DND-41 (cell line): ENCODE data around the gene ZNF32.

ENCODE experiments used
- ATAC-seq: fragments of 200-7000 bp; cut with Tn5 transposase; 3 replicates; pipeline ENCODE4 v1.9.1; 2021; ENCODE audit warnings: low read depth; ENCODE audit not compliant: insufficient read depth
- DNase-seq: peaks from one replicate; pipeline ENCODE4 v3.0.0-alpha.2; 2020
- H2AFZ ChIP-seq: 2 replicates; pipeline ENCODE4 v1.6.0; 2012; ENCODE audit warnings: low read depth, low read length
- H3K27ac ChIP-seq: 2 replicates; pipeline ENCODE4 v1.5.1; 2012; ENCODE audit warnings: low read length, inconsistent platforms
- H3K27me3 ChIP-seq: fragments of 200-600 bp; sonication (generic); 2 replicates; pipeline ENCODE4 v1.6.0; 2012; ENCODE audit warnings: low read length, mild to moderate bottlenecking, inconsistent platforms; ENCODE audit not compliant: insufficient read depth, poor library complexity
- H3K36me3 ChIP-seq: 2 replicates; pipeline ENCODE4 v1.5.1; 2012; ENCODE audit warnings: low read length, inconsistent platforms; ENCODE audit not compliant: insufficient read depth
- H3K4me1 ChIP-seq: 2 replicates; pipeline ENCODE4 v1.5.1; 2012; ENCODE audit warnings: mild to moderate bottlenecking, low read length; ENCODE audit not compliant: insufficient read depth
- H3K4me2 ChIP-seq: 2 replicates; pipeline ENCODE4 v1.6.0; 2012; ENCODE audit warnings: mild to moderate bottlenecking, moderate library complexity, low read length, inconsistent platforms; ENCODE audit not compliant: insufficient read depth
- H3K4me3 ChIP-seq, 2 experiments: fragments of 200-600 bp in 1 of 2; shearing (Covaris generic) in 1 of 2; 2 replicates each; pipeline ENCODE4 v1.5.1; 2012 to 2016; ENCODE audit warnings: inconsistent platforms in 2 of 2, low read length in 2 of 2, mild to moderate bottlenecking in 2 of 2, low read depth in 1 of 2, moderate library complexity in 1 of 2
- H3K79me2 ChIP-seq: 2 replicates; pipeline ENCODE4 v1.6.0; 2012; ENCODE audit warnings: low read length, inconsistent platforms; ENCODE audit not compliant: insufficient read depth
- H3K9ac ChIP-seq: 2 replicates; pipeline ENCODE4 v1.6.0; 2012; ENCODE audit warnings: low read depth, mild to moderate bottlenecking, inconsistent platforms, low read length, moderate library complexity
- H3K9me3 ChIP-seq: 2 replicates; pipeline ENCODE4 v1.5.1; 2012; ENCODE audit warnings: low read length, moderate library complexity, mild to moderate bottlenecking, inconsistent platforms; ENCODE audit not compliant: insufficient read depth, severe bottlenecking
- H4K20me1 ChIP-seq: 2 replicates; pipeline ENCODE4 v1.6.0; 2012; ENCODE audit warnings: low read length; ENCODE audit not compliant: insufficient read depth
- EZH2 ChIP-seq: IDR thresholded peaks from 3 replicates; pipeline ENCODE4 v1.6.1; 2012; ENCODE audit warnings: borderline replicate concordance, low read depth, mild to moderate bottlenecking, moderate library complexity, low read length, inconsistent platforms; ENCODE audit not compliant: severe bottlenecking
- TF ChIP-seq, protein P1 (sequence below): IDR thresholded peaks from 2 replicates; pipeline ENCODE4 v1.5.1; 2012; ENCODE audit warnings: borderline replicate concordance, low read length, moderate library complexity, mild to moderate bottlenecking; ENCODE audit not compliant: poor library complexity, severe bottlenecking; ENCODE audit errors: extremely low read depth

ZNF32 gene

DNA sequence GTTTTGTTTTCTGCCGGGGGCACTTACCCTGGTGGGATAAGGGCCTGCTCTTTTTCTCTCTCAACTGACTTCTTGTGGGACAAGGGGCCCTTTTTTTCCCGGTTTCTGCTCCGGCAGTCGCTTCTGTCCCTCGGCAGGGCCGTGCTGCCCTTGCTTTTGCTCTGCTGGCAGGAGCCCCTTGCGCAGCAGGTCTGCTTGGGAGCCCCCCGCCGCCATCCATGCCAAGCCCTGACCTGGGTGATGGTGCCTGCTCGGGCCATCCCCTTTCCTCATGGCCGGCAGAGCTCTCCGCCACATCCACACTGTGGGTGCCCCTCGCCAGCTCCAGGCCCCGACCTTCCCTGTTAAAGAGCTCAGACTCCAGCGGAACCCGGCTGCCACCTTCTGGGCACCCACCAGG is 47.0 kb upstream of the ZNF32 start:
- H3K27ac ChIP-seq = no peak overlapping the region
- no peaks in the 10 kb centered on the region for H3K36me3 ChIP-seq
- no peak overlapping the region for H3K4me3 ChIP-seq
- H2AFZ ChIP-seq = no peak overlapping the region
- H3K27me3 ChIP-seq = no peaks in the 10 kb centered on the region
- no peaks in the 10 kb centered on the region for H3K9me3 ChIP-seq
- no peak overlapping the region for H3K4me2 ChIP-seq
- H3K9ac ChIP-seq = no peak overlapping the region
- TF ChIP-seq EZH2 = no peak
- TF ChIP-seq, protein P1, sequence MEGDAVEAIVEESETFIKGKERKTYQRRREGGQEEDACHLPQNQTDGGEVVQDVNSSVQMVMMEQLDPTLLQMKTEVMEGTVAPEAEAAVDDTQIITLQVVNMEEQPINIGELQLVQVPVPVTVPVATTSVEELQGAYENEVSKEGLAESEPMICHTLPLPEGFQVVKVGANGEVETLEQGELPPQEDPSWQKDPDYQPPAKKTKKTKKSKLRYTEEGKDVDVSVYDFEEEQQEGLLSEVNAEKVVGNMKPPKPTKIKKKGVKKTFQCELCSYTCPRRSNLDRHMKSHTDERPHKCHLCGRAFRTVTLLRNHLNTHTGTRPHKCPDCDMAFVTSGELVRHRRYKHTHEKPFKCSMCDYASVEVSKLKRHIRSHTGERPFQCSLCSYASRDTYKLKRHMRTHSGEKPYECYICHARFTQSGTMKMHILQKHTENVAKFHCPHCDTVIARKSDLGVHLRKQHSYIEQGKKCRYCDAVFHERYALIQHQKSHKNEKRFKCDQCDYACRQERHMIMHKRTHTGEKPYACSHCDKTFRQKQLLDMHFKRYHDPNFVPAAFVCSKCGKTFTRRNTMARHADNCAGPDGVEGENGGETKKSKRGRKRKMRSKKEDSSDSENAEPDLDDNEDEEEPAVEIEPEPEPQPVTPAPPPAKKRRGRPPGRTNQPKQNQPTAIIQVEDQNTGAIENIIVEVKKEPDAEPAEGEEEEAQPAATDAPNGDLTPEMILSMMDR = no peak
- H4K20me1 ChIP-seq = no peaks in the 10 kb centered on the region
- H3K79me2 ChIP-seq = no peaks in the 10 kb centered on the region
- no peak for DNase-seq
- ATAC-seq = no peak
- H3K4me1 ChIP-seq = no peaks in the 10 kb centered on the region

DNA sequence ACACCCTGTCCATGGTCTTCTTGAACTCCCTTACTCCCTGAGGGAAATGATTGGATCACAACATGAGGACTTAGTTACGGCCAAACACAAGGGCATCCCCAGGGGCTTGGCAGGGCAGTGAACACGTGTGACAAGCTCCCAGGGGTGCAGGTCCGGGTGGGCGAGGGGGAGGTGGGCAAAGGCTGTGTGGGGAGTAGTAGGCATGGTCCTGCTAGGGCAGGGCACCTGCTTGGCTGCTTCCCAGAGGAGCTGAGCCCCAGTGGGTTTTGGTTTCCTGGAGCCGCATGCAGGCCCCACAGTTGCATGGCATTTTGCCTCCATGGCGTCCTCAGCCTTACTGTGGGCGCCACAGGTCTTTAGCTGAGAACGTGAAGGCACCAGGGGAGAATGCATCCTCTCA is 46.6 kb upstream of the ZNF32 start:
- Histone ChIP-seq H4K20me1 (no peaks in the 10 kb centered on the region), H3K27me3 (peaks cover 3% of the 10 kb centered on the region), H3K4me3 (no peak overlapping the region), H3K9ac (no peak overlapping the region), H2AFZ (no peak overlapping the region), H3K79me2 (no peaks in the 10 kb centered on the region), H3K36me3 (no peaks in the 10 kb centered on the region), H3K9me3 (no peaks in the 10 kb centered on the region), H3K4me1 (peaks cover 3% of the 10 kb centered on the region), H3K27ac (no peak overlapping the region), H3K4me2 (no peak overlapping the region)
- TF ChIP-seq, protein P1 = no peak
- no peak for TF ChIP-seq EZH2
- no peak for DNase-seq
- ATAC-seq = no peak

DNA sequence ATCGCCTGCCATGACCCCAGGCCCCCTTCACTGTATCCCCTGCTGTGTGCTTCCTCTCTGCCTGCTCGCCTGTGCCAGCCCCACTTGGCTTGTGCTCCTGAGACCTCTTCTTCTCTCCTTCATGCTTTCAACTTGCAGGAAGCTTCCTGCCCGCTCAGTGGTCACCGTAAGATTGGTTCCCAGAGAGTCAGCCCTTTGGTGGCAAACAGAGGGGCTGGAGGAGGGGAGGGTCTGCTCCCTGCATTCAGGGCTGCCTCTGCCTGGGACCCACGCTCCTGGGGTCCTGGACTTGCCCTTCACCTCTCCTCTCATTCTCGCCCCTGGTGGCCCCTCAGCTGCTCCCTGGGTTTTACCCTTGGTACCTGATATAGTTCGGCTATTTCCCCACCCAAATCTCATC is 45.8 kb upstream of the ZNF32 start:
- Histone ChIP-seq H3K4me3 (no peak overlapping the region), H3K4me1 (peaks cover 11% of the 10 kb centered on the region), H3K9me3 (no peaks in the 10 kb centered on the region), H3K27me3 (peaks cover 7% of the 10 kb centered on the region), H3K27ac (no peak overlapping the region), H3K79me2 (no peaks in the 10 kb centered on the region), H3K36me3 (no peaks in the 10 kb centered on the region), H3K4me2 (no peak overlapping the region), H4K20me1 (no peaks in the 10 kb centered on the region), H3K9ac (no peak overlapping the region), H2AFZ (no peak overlapping the region)
- no peak for DNase-seq
- ATAC-seq = no peak
- TF ChIP-seq, protein P1 = no peak
- no peak for TF ChIP-seq EZH2

DNA sequence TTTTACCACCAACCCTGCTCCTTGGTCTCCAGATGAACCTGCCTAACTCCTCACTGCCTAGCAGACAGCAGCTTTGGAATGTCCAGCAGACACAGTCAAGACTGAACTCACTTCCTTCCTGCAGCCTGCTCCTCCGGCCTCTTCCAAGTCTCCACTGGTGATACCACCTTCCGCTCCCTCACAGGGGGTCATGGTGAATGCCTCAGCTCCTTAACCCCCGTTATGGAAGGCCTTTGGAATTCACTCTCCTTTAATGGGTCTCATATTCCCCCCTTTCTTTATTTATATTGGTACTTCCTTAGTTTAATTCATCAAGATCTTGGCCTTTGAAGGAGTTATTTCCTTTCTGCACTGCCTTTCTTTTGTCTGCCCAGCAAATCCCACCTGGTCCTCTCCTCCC is 44.9 kb upstream of the ZNF32 start:
- H3K4me2 ChIP-seq = no peak overlapping the region
- H3K9me3 ChIP-seq = no peaks in the 10 kb centered on the region
- no peak overlapping the region for H3K9ac ChIP-seq
- H3K36me3 ChIP-seq = no peaks in the 10 kb centered on the region
- peaks cover 13% of the 10 kb centered on the region for H3K4me1 ChIP-seq
- H2AFZ ChIP-seq = no peak overlapping the region
- no peak for ATAC-seq
- no peak overlapping the region for H3K27ac ChIP-seq
- no peak for TF ChIP-seq EZH2
- TF ChIP-seq, protein P1 = no peak
- no peak overlapping the region for H3K4me3 ChIP-seq
- no peaks in the 10 kb centered on the region for H4K20me1 ChIP-seq
- peaks cover 7% of the 10 kb centered on the region for H3K27me3 ChIP-seq
- H3K79me2 ChIP-seq = no peaks in the 10 kb centered on the region
- no peak for DNase-seq
